Measurements from ENCODE around the gene TRPV3.

- TF ChIP-seq POLR2A (IDR thresholded peaks at IDR 0.05) = no peak
- no peak for TF ChIP-seq CTCF (IDR thresholded peaks at IDR 0.05)
Observed at GRCh38 chr17:3528403-3528851, 29.2 kb downstream of the TRPV3 start.

Data from Peyer's patch (tissue), 4 donors.